HepG2 (cell line): Measurements from ENCODE around the gene GNPAT. TPM values are rescaled to one million over a fixed set of nuclear protein-coding genes. Genes with fewer than 3 reads are reported as not detected.

Experiments used
- AGO1 ChIP-seq: fragments of 200-400 bp; formaldehyde crosslinking; IDR thresholded peaks from 2 replicates; pipeline ENCODE4 v1.6.1; 2017; ENCODE audit warnings: mild to moderate bottlenecking, low read depth, low read length, moderate library complexity; ENCODE audit not compliant: poor library complexity, severe bottlenecking
- AHR ChIP-seq: IDR thresholded peaks from 2 replicates; pipeline ENCODE4 v1.6.1; 2018; ENCODE audit warnings: missing genetic modification reagents, missing compliant biosample characterization
- ATF7 ChIP-seq, 2 experiments: fragments of 450-650 bp in 1 of 2; sonication (generic) in 1 of 2; formaldehyde crosslinking in 1 of 2; IDR thresholded peaks; 2 replicates each; pipeline versions ENCODE4 v1.4.0 to v1.6.1; 2016 to 2020; ENCODE audit warnings: antibody characterized with exemption in 1 of 2, mild to moderate bottlenecking in 1 of 2, missing genetic modification reagents in 1 of 2
- CENPT ChIP-seq: sonication (generic); formaldehyde crosslinking; IDR thresholded peaks from 2 replicates; pipeline ENCODE4 v1.8.0; 2022; ENCODE audit warnings: low read depth, mild to moderate bottlenecking, moderate library complexity, missing genetic modification reagents
- HOMEZ ChIP-seq: IDR thresholded peaks from 2 replicates; pipeline ENCODE4 v1.6.1; 2016; ENCODE audit warnings: low read depth
- MED1 ChIP-seq: sonication (generic); formaldehyde crosslinking; IDR thresholded peaks from 2 replicates; pipeline ENCODE4 v1.4.0; 2020; ENCODE audit warnings: missing genetic modification reagents
- MZF1 ChIP-seq: sonication (generic); formaldehyde crosslinking; IDR thresholded peaks from 2 replicates; pipeline ENCODE4 v1.8.1; 2023; ENCODE audit warnings: mild to moderate bottlenecking, missing genetic modification reagents, borderline replicate concordance
- PRMT3 ChIP-seq: sonication (generic); formaldehyde crosslinking; IDR thresholded peaks from 2 replicates; pipeline ENCODE4 v1.8.1; 2022; ENCODE audit warnings: low read depth, mild to moderate bottlenecking, moderate library complexity, missing genetic modification reagents, borderline replicate concordance
- TFE3 ChIP-seq: IDR thresholded peaks from 2 replicates; pipeline ENCODE4 v1.6.1; 2016
- ZMYM4 ChIP-seq: sonication (generic); formaldehyde crosslinking; IDR thresholded peaks from 2 replicates; pipeline ENCODE4 v1.8.1; 2023; ENCODE audit warnings: mild to moderate bottlenecking, missing genetic modification reagents
- ZNF615 ChIP-seq: sonication (generic); formaldehyde crosslinking; IDR thresholded peaks from 2 replicates; pipeline ENCODE4 v1.5.0; 2020; ENCODE audit warnings: mild to moderate bottlenecking, missing genetic modification reagents, borderline replicate concordance
- ZNF670 ChIP-seq: sonication (generic); formaldehyde crosslinking; IDR thresholded peaks from 2 replicates; pipeline ENCODE4 v1.8.0; 2022; ENCODE audit warnings: mild to moderate bottlenecking, missing genetic modification reagents, borderline replicate concordance
- polyA plus RNA-seq, 8 experiments: library from polyadenylated mRNA; depleted of rRNA in 3 of 8; stranded (reverse) in 7 of 8; unstranded in 1 of 8; fragments of >200 nt; fragmentation: Illumina TruSeq in 4 of 8; extraction: Trizol in 4 of 8; gene quantifications; 2 replicates each; pipeline versions ENCODE4 v1.2.1 to v1.2.3, GENCODE V29; 2011 to 2016; ENCODE audit warnings: low read depth in 4 of 8, missing spikeins in 1 of 8, mixed read lengths in 1 of 8; ENCODE audit not compliant: insufficient read depth in 1 of 8
- total RNA-seq, 5 experiments: library from RNA; depleted of rRNA; stranded (reverse); fragments of >200 nt; fragmentation: Illumina TruSeq; extraction: Trizol; gene quantifications; 2 replicates each; pipeline ENCODE4 v1.2.3, GENCODE V29; 2016; ENCODE audit warnings: low read depth in 1 of 5
- TF ChIP-seq, protein P1 (sequence below): sonication (generic); formaldehyde crosslinking; conservative IDR thresholded peaks from 2 replicates; pipeline ENCODE4 v1.4.0; 2020; ENCODE audit warnings: missing genetic modification reagents
- TF ChIP-seq, protein P2 (sequence below): sonication (generic); formaldehyde crosslinking; IDR thresholded peaks from 2 replicates; pipeline ENCODE4 v1.4.0; 2020; ENCODE audit warnings: missing genetic modification reagents
- TF ChIP-seq, protein P3 (sequence below): sonication (generic); formaldehyde crosslinking; IDR thresholded peaks from 2 replicates; pipeline ENCODE4 v1.9.0; 2021; ENCODE audit warnings: missing genetic modification reagents, borderline replicate concordance
- TF ChIP-seq, protein P4 (sequence below): sonication (generic); formaldehyde crosslinking; IDR thresholded peaks from 2 replicates; pipeline ENCODE4 v1.5.1; 2020; ENCODE audit warnings: mild to moderate bottlenecking, missing genetic modification reagents

Gene GNPAT
- total and polyA plus RNA-seq, 2 of the 13 experiments (the other 11 are each of a cell fraction or from before 2014, with no cell fraction given), result 58.3 to 114 TPM

DNA sequence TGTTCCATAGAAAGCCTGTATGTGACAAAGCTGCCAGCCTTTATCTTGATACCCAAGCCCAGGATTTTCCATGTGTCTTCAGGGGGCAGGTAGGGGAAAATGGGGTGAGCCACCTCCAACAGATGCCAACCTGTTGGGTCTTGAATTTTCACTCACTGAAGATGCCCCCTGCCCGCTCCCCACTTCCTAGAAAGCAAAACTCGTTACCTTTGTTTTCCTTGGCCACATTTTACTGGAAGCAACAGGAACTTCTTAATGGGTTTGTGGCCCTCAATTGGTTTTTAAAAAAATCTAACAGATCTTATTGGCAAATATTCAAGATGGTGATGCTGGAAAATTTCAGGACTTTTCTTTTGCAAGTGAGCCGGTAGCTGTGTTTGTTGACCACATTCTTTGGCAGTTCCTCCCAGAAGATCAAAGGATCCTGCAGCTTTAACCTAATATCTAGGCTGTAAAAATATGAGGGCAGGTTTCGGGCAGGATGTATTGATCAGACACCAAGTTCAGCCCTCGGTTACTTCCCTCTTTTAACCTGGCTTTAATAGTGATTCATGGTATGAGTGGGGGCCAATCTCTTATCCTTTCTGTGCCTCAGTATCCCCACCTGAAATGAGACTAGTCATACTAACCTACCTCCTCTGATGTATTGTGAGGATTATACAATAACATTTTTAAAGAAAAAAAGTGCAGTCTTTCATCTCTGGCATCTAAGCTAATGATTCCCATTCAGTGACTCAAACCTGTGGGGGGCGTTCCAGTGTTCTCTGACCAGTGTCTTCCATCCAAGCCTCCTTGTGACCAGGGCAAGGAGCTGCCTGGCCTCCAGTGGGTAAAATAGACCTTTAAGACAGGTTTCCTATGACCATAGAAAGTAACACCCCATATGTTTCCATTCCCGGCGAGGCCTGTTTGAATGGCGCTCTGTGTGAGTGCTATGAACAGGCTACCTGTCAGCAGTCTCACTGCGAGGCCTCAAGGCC, 21.3 kb upstream of the GNPAT start (continued):
- TF ChIP-seq, protein P1, sequence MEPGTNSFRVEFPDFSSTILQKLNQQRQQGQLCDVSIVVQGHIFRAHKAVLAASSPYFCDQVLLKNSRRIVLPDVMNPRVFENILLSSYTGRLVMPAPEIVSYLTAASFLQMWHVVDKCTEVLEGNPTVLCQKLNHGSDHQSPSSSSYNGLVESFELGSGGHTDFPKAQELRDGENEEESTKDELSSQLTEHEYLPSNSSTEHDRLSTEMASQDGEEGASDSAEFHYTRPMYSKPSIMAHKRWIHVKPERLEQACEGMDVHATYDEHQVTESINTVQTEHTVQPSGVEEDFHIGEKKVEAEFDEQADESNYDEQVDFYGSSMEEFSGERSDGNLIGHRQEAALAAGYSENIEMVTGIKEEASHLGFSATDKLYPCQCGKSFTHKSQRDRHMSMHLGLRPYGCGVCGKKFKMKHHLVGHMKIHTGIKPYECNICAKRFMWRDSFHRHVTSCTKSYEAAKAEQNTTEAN (CRISPR knock-in tag), result no peak
- TF ChIP-seq ZNF670 (CRISPR knock-in tag) (no peak), CENPT (CRISPR knock-in tag) (no peak), HOMEZ (no peak), ZNF615 (CRISPR knock-in tag) (no peak), TFE3 (CRISPR knock-in tag) (no peak), MED1 (peak; percentile 64; the same call in 1 of the 2 replicates), AHR (CRISPR knock-in tag) (no peak), ZMYM4 (CRISPR knock-in tag) (no peak; the same call in 1 of the 2 replicates), ATF7 (IDR thresholded peaks at IDR 0.05) (no peak), ATF7 (CRISPR knock-in tag; IDR thresholded peaks at IDR 0.05) (no peak), PRMT3 (CRISPR knock-in tag) (no peak), MZF1 (CRISPR knock-in tag) (no peak), AGO1 (no peak)
- TF ChIP-seq, protein P2, sequence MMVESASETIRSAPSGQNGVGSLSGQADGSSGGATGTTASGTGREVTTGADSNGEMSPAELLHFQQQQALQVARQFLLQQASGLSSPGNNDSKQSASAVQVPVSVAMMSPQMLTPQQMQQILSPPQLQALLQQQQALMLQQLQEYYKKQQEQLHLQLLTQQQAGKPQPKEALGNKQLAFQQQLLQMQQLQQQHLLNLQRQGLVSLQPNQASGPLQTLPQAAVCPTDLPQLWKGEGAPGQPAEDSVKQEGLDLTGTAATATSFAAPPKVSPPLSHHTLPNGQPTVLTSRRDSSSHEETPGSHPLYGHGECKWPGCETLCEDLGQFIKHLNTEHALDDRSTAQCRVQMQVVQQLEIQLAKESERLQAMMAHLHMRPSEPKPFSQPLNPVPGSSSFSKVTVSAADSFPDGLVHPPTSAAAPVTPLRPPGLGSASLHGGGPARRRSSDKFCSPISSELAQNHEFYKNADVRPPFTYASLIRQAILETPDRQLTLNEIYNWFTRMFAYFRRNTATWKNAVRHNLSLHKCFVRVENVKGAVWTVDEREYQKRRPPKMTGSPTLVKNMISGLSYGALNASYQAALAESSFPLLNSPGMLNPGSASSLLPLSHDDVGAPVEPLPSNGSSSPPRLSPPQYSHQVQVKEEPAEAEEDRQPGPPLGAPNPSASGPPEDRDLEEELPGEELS, result peak; percentile 69; the same call in 1 of the 2 replicates
- TF ChIP-seq, protein P3, sequence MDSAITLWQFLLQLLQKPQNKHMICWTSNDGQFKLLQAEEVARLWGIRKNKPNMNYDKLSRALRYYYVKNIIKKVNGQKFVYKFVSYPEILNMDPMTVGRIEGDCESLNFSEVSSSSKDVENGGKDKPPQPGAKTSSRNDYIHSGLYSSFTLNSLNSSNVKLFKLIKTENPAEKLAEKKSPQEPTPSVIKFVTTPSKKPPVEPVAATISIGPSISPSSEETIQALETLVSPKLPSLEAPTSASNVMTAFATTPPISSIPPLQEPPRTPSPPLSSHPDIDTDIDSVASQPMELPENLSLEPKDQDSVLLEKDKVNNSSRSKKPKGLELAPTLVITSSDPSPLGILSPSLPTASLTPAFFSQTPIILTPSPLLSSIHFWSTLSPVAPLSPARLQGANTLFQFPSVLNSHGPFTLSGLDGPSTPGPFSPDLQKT, result no peak
- TF ChIP-seq, protein P4, sequence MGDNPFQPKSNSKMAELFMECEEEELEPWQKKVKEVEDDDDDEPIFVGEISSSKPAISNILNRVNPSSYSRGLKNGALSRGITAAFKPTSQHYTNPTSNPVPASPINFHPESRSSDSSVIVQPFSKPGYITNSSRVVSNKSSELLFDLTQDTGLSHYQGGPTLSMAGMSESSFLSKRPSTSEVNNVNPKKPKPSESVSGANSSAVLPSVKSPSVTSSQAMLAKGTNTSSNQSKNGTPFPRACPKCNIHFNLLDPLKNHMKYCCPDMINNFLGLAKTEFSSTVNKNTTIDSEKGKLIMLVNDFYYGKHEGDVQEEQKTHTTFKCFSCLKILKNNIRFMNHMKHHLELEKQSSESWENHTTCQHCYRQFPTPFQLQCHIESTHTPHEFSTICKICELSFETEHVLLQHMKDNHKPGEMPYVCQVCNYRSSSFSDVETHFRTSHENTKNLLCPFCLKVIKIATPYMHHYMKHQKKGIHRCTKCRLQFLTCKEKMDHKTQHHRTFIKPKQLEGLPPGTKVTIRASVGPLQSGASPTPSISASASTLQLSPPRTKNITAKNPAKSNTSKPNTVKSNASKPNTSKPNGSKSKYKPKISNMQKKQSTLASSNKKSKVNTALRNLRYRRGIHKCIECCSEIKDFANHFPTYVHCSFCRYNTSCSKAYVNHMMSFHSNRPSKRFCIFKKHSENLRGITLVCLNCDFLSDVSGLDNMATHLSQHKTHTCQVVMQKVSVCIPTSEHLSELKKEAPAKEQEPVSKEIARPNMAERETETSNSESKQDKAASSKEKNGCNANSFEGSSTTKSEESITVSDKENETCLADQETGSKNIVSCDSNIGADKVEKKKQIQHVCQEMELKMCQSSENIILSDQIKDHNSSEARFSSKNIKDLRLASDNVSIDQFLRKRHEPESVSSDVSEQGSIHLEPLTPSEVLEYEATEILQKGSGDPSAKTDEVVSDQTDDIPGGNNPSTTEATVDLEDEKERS, result no peak; the same call in 1 of the 2 replicates
